COR-L47 (cell line): Measurements from ENCODE around the gene TAX1BP3.
"Not testable (repeated sequence)": the region's sequence is repeated elsewhere in the genome, so short reads cannot be mapped to it uniquely, and the experiment has no call there.

Source experiments
- DNase-seq: peaks from one replicate; lab custom pipeline; 2025; lab: John Stamatoyannopoulos, UW

Gene TAX1BP3

GRCh38 chr17:3668279-3669084, at the start of gene TAX1BP3, which contains the start of gene EMC6:
Gene TAX1BP3 (minus strand): TSS chr17:3668578. CDS start chr17:3668526, 52 bp downstream.
Gene EMC6 (plus strand): TSS chr17:3668812. CDS start chr17:3669147, 335 bp downstream.
- DNase-seq: peak; percentile 86

GRCh38 chr17:3715296-3715695, 46.9 kb upstream of the TAX1BP3 start:
- no peak for DNase-seq

DNA sequence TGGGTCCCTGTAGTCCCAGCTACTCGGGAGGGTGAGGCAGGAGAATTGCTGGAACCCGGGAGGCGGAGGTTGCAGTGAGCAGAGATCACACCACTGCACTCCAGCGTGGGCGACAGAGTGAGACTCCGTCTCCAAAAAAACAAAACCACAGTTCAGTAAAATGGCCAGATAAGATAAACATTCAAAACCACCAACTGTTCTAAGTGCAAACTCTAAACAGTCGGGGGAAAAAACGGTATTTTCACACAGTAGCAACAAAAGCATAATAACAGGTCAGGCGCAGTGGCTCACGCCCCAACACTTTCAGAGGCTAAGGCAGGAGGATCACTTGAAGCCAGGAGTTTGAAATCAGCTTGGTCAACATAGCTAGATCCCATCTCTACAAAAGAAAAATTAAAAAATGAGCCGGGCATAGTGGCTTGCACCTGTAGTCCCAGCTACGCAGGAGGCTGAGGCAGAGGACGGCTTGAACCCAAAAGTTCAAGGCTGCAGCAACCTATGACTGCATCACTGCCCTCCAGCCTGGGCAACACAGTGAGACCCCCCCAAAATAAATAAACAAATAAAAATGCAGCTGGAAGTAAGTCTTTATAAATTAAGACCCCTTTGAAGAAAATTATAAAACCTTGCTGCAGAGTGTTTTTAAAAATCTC, 44.6 kb upstream of the TAX1BP3 start:
- no peak for DNase-seq

GRCh38 chr17:3710951-3711383, 42.6 kb upstream of the TAX1BP3 start:
- DNase-seq: no peak

DNA sequence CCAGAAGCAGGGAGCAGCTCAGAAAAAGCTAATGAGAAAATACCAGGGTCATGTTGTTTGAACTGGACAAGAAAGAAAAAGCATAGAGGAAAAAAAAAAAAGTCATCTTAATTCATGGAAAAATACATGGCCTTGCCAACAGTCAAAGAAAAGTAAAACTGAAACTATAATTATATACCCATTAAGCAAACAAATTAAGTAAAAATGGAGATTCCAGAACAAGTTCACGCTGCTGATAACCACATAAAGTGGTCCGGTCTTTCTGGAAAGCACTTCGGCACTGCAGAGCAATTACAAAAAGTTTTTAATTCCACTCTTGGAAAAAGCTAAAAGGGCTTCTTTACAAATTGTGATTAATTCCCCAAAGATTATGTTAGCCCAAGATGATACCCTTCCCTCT, 40.0 kb upstream of the TAX1BP3 start:
- no peak for DNase-seq

- not testable (repeated sequence) for DNase-seq
These were observed 37.3 kb upstream of the TAX1BP3 start for GRCh38 chr17:3705718-3705984.

GRCh38 chr17:3704931-3705717, 36.7 kb upstream of the TAX1BP3 start:
- DNase-seq: no peak

- not testable (repeated sequence) for DNase-seq
These were observed 33.7 kb upstream of the TAX1BP3 start for GRCh38 chr17:3702041-3702539.

DNA sequence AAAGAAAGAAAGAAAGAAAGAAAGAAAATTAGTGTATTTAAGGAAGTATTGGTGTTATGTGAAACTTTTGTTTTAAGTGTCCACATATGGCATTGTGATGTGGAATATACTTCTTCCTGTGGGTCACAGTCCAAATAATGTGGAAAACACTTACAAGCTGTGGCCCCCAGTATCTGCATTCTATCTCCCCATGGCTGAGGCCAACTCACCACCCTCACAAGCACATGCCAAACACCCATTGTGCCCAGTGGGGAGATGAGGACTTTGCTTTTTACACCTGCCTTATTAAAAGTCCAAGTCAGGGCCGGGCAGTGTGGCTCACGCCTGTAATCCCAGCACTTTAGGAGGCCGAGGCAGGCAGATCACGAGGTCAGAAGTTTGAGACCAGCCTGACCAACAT, 31.6 kb upstream of the TAX1BP3 start:
- no peak for DNase-seq

- DNase-seq: no peak
These were observed 29.8 kb upstream of the TAX1BP3 start for GRCh38 chr17:3698139-3698538.

- DNase-seq: no peak
These were observed 28.7 kb upstream of the TAX1BP3 start for GRCh38 chr17:3697103-3697476.

DNA sequence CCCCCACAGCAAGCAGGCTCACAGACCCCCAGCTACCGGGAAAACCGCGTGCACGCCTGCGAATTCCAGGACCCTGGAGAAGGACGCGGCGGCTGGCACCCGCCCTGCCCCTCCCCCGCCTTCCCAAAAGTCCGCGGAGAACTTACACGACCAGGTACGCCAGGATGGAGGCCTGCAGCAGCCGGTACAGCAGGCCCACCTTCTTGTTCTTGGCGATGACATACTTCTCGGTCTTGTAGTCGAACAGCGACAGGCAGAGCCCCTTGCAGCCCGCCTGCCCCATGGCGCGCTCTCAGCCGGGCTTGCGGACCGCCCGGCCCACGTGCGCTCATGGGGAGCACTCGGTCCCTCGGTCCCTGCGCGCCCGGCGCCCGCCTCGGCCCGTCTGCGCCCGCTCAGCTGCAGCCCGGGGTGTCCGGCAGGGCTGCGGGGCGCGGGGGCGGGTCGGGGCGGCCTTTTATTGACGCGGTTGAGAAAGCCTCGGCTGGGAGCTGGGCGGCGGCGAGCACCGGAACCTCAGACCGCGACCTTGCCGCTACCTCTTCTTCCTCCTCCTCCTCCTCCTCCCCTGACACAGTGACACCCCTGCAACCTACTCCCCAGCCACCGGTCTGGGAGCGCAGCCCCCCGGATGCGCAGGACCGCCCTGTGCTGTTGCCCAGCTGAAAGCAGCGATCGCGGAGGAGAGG, 27.5 kb upstream of the TAX1BP3 start, which contains the start of gene P2RX5:
P2RX5 (minus strand) TSS at position 433 of the 689 bp plus-strand sequence; CDS start at position 283, 150 bp downstream.
- no peak for DNase-seq

- DNase-seq: no peak
These were observed 26.8 kb upstream of the TAX1BP3 start for GRCh38 chr17:3695129-3695722.

- DNase-seq: no peak
These were observed 25.5 kb upstream of the TAX1BP3 start for GRCh38 chr17:3693829-3694231.

GRCh38 chr17:3693141-3693540, 24.8 kb upstream of the TAX1BP3 start:
- no peak for DNase-seq

GRCh38 chr17:3692346-3692745, 24.0 kb upstream of the TAX1BP3 start:
- no peak for DNase-seq

DNA sequence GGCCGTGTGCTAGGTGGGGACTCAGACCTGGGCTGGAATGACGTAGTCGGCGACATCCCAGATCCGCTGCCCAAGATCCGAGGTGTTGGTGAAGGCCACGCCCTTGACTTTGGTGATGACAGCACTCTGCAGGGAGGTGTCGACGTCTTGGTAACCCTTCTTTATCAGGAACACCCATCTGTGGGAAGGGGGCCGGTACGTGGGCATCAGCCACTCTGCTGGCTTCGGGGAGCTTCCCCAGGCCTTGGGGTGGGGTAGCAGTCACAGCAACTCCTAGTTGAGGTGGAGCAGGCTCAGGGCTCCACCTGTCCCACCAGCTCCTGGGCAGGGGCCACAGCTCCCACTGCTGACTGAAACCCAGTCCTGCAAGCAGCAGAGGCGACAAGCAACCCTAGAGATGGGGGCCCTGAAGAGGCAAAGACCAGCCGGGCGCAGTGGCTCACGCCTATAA, 23.3 kb upstream of the TAX1BP3 start:
- DNase-seq: no peak

DNA sequence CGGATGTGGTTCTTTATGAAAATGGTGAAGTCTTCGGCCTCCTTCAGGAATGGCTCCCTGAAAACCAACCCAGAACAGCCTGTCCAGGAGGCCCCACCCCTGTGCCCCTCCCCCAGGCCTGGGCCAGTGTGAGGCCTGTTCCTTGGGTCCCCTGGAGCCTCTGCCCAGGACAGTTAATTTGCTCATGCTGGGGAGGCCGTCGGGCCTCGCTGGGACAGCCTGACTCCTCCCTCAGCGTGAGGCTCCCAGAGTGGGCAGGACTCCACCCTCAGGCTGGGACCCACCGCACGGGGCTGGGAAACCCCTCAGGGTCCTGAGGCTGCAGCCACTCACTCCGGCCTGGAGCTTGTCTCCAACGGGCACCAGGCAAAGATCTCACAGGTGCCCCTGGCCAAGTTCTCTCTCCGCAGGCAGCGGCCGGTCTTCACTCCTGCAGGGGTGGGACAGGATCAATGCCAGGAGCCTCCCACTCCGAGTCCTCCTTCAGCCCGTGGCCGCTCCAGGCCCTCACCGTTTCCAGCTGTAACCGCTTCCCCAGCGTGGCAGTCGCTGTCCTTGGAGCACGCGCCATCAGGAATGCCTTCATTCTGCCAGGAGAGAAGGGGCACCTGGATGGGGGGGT, 21.8 kb upstream of the TAX1BP3 start:
- DNase-seq: no peak

DNA sequence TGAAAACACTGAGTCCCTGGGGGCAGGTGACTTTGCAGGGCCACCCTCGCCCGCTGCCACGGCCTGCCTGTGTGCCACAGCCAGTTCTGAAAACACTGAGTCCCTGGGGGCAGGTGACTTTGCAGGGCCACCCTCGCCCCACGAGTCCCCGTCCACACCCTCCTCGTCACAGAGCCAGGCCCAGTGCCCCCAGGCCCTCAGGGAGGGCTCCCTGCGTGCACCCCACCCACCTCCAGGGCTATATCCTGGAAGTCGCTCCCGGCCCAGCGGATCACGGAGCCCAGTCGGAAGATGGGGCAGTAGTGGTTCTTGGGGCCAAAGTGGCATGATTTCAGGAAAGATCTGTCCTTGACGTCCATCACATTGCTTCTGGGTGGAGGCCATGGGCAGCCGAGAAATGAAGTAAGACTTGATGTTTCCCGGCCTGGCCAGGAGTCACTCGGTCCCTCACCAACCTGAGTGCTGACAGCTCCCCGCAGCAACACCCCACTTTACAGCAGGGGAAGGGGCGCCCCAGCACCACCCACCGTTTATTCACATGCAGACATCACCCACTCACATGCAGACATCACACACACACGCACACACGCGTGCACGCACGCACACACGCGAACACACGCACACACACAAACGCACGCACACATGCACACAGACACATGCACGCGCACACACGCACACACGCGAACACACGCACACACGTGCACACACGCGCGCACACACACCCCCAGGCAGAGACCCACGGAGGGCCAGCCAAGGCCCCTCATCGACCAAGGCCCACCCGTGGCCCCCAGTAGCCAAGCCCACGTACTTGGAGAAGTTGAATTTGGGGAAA, 21.1 kb upstream of the TAX1BP3 start:
- DNase-seq: no peak

- DNase-seq: no peak
These were observed 20.5 kb upstream of the TAX1BP3 start for GRCh38 chr17:3688852-3689261.
